Keratinocyte (primary cell): ENCODE measurements around the gene RLN2. TPM values are rescaled to one million over a fixed set of nuclear protein-coding genes. Genes with fewer than 3 reads are reported as not detected.

Experiments used
- DNase-seq: peaks from one replicate; pipeline ENCODE4 v3.0.0-alpha.2; 2011; ENCODE audit warnings: low read depth, missing footprints, low spot score
- FAIRE-seq: peaks from 2 replicates; lab custom pipeline; 2011; peaks lifted over from hg19 to GRCh38; lab: Jason Lieb, UNC
- H2AFZ ChIP-seq: 2 replicates; pipeline ENCODE4 v1.6.0; 2012; ENCODE audit warnings: low read length, control low read depth, inconsistent platforms; ENCODE audit not compliant: control insufficient read depth
- H3K27ac ChIP-seq: 2 replicates; pipeline ENCODE4 v1.5.1; 2011; ENCODE audit warnings: low read length; ENCODE audit not compliant: control insufficient read depth, insufficient read depth
- H3K27me3 ChIP-seq: 3 replicates; pipeline ENCODE4 v1.6.0; 2011; ENCODE audit warnings: low read length; ENCODE audit not compliant: control insufficient read depth, insufficient read depth; ENCODE audit errors: extremely low read depth
- H3K36me3 ChIP-seq, 2 experiments: 2 replicates in 1 of 2; 3 replicates in 1 of 2; pipeline ENCODE4 v1.5.1; 2011; ENCODE audit warnings: low read length in 2 of 2, mild to moderate bottlenecking in 1 of 2; ENCODE audit not compliant: control insufficient read depth in 2 of 2, insufficient read depth in 2 of 2; ENCODE audit errors: extremely low read depth in 1 of 2
- H3K4me1 ChIP-seq: 3 replicates; pipeline ENCODE4 v1.5.1; 2011; ENCODE audit warnings: low read length; ENCODE audit not compliant: control insufficient read depth, insufficient read depth; ENCODE audit errors: extremely low read depth
- H3K4me2 ChIP-seq: 3 replicates; pipeline ENCODE4 v1.6.0; 2011; ENCODE audit warnings: low read depth, low read length; ENCODE audit not compliant: control insufficient read depth, insufficient read depth; ENCODE audit errors: extremely low read depth
- H3K4me3 ChIP-seq, 3 experiments: fragments of 200-600 bp in 1 of 3; sonication (generic) in 1 of 3; 2 replicates in 2 of 3; 3 replicates in 1 of 3; pipeline ENCODE4 v1.5.1; 2011 to 2016; ENCODE audit warnings: low read length in 3 of 3, mild to moderate bottlenecking in 3 of 3, control low read depth in 2 of 3, inconsistent platforms in 1 of 3, low read depth in 1 of 3, mixed read lengths in 1 of 3, mixed run types in 1 of 3, moderate library complexity in 1 of 3; ENCODE audit not compliant: control insufficient read depth in 2 of 3, insufficient read depth in 2 of 3; ENCODE audit errors: extremely low read depth in 1 of 3
- H3K79me2 ChIP-seq: 2 replicates; pipeline ENCODE4 v1.6.0; 2012; ENCODE audit warnings: low read length; ENCODE audit not compliant: control insufficient read depth, insufficient read depth
- H3K9ac ChIP-seq: 3 replicates; pipeline ENCODE4 v1.6.0; 2011; ENCODE audit warnings: low read length; ENCODE audit not compliant: control insufficient read depth, insufficient read depth; ENCODE audit errors: extremely low read depth
- H3K9me1 ChIP-seq: 3 replicates; pipeline ENCODE4 v1.6.0; 2011; ENCODE audit warnings: low read length; ENCODE audit not compliant: control insufficient read depth, insufficient read depth; ENCODE audit errors: extremely low read depth
- H3K9me3 ChIP-seq: 2 replicates; pipeline ENCODE4 v1.5.1; 2012; ENCODE audit warnings: low read depth, low read length; ENCODE audit not compliant: control insufficient read depth
- H4K20me1 ChIP-seq: 3 replicates; pipeline ENCODE4 v1.6.0; 2011; ENCODE audit warnings: low read length; ENCODE audit not compliant: control insufficient read depth, insufficient read depth; ENCODE audit errors: extremely low read depth
- EZH2 ChIP-seq: IDR thresholded peaks from one replicate; pipeline ENCODE4 v1.6.1; 2012; ENCODE audit warnings: inconsistent platforms, mild to moderate bottlenecking, low read length, moderate library complexity
- dilution Hi-C: fragments of 300-500 bp; cut with MboI; formaldehyde crosslinking; loops from one replicate; pipeline ENCODE4 v1.7.0; 2020; ENCODE audit warnings: low sequenced_read_pairs; ENCODE audit not compliant: extremely low pct_ligation_motif_present
- polyA plus RNA-seq, 5 experiments: library from polyadenylated mRNA; depleted of rRNA in 3 of 5; stranded (reverse) in 3 of 5; stranded (forward) in 1 of 5; unstranded in 1 of 5; fragments of >200 nt; gene quantifications; 1 replicate in 1 of 5; 2 replicates in 3 of 5; 3 replicates in 1 of 5; pipeline versions ENCODE4 v1.2.1 to v1.2.3, GENCODE V29; 2011 to 2012; ENCODE audit warnings: missing spikeins in 2 of 5, low read depth in 1 of 5, low replicate concordance in 1 of 5
- TF ChIP-seq, protein P1 (sequence below), 3 experiments: IDR thresholded peaks in 1 of 3; conservative IDR thresholded peaks in 1 of 3; optimal IDR thresholded peaks in 1 of 3; 2 replicates in 2 of 3; 3 replicates in 1 of 3; pipeline versions ENCODE3 to v1.5.1; 2011; ENCODE audit warnings: low read length in 3 of 3, mild to moderate bottlenecking in 3 of 3, moderate library complexity in 2 of 3, control low read depth in 1 of 3, inconsistent platforms in 1 of 3; ENCODE audit not compliant: insufficient read depth in 2 of 3; ENCODE audit errors: extremely low read depth in 1 of 3

Gene RLN2
- polyA plus RNA-seq, 1 donor (not counting 4 experiments of a cell fraction or from before 2014, with no cell fraction given) = 0.98 TPM

DNA sequence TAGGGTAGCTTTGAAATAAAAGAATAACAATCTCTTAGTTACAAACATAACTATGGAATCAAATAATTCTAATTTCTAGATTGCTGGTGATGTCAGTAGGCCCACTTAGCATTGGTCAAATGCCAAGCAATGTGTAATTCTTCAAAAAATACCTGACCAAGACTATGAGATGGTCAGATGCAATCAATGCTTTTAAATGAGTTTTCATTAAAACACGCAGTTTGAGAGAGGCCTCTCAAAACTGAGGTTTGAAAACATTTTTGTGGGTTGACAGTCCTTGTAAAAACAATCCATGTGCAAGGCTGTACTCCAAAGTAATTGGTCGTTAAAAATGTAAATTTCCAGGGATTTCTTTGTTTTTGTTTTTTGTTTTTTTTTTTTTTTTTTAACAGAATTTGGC is 1.2 kb upstream of the RLN2 start:
- no peak overlapping the region for H3K4me3 ChIP-seq
- H3K4me2 ChIP-seq = no peak overlapping the region
- H4K20me1 ChIP-seq = no peaks in the 10 kb centered on the region
- H3K27me3 ChIP-seq = no peaks in the 10 kb centered on the region
- no peaks in the 10 kb centered on the region for H3K36me3 ChIP-seq
- H3K4me1 ChIP-seq = no peaks in the 10 kb centered on the region
- H3K27ac ChIP-seq = no peak overlapping the region
- H3K9me1 ChIP-seq = no peaks in the 10 kb centered on the region
- no peaks in the 10 kb centered on the region for H3K79me2 ChIP-seq
- no peak for DNase-seq
- dilution Hi-C loops = no loop called here
- H2AFZ ChIP-seq = no peak overlapping the region
- FAIRE-seq = no peak
- H3K9me3 ChIP-seq = no peaks in the 10 kb centered on the region
- TF ChIP-seq EZH2 = no peak
- TF ChIP-seq, protein P1, sequence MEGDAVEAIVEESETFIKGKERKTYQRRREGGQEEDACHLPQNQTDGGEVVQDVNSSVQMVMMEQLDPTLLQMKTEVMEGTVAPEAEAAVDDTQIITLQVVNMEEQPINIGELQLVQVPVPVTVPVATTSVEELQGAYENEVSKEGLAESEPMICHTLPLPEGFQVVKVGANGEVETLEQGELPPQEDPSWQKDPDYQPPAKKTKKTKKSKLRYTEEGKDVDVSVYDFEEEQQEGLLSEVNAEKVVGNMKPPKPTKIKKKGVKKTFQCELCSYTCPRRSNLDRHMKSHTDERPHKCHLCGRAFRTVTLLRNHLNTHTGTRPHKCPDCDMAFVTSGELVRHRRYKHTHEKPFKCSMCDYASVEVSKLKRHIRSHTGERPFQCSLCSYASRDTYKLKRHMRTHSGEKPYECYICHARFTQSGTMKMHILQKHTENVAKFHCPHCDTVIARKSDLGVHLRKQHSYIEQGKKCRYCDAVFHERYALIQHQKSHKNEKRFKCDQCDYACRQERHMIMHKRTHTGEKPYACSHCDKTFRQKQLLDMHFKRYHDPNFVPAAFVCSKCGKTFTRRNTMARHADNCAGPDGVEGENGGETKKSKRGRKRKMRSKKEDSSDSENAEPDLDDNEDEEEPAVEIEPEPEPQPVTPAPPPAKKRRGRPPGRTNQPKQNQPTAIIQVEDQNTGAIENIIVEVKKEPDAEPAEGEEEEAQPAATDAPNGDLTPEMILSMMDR (optimal IDR thresholded peaks at IDR 0.05 in 1 of 3, IDR thresholded peaks at IDR 0.05 in 1 of 3, conservative IDR thresholded peaks at IDR 0.05 in 1 of 3; ENCODE audit: extremely low read depth in 1 of 3, insufficient read depth in 2 of 3, low read length in 3 of 3) = no peak
- H3K9ac ChIP-seq = no peak overlapping the region

DNA sequence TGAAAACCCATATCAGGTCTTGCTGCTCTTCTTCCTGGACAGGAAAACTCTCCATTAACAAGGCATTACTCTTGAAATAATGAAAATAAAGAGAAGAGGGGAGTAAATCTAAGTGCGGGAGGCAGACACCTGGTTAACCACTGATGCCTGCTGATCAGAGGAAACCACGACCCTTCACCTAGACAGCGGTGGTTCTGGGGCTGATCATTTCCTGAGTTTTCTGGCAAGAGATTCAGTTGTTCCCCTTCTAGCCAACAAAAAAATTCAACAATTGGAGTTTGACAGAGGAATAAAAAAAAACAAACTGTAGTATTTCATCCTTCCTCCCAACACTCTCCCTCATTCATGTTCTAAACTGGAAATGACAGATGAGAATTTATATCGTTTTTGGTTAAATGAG is 3.0 kb downstream of the RLN2 start:
- Histone ChIP-seq H3K9me1 (no peaks in the 10 kb centered on the region), H3K4me1 (no peaks in the 10 kb centered on the region), H4K20me1 (no peaks in the 10 kb centered on the region), H3K9me3 (no peaks in the 10 kb centered on the region), H3K4me3 (no peak overlapping the region), H3K27ac (no peak overlapping the region), H3K27me3 (no peaks in the 10 kb centered on the region), H3K36me3 (no peaks in the 10 kb centered on the region), H3K9ac (no peak overlapping the region), H3K4me2 (no peak overlapping the region), H3K79me2 (no peaks in the 10 kb centered on the region), H2AFZ (no peak overlapping the region)
- FAIRE-seq (no peak), DNase-seq (no peak)
- dilution Hi-C loops = no loop called here
- TF ChIP-seq, protein P1 (optimal IDR thresholded peaks at IDR 0.05 in 1 of 3, IDR thresholded peaks at IDR 0.05 in 1 of 3, conservative IDR thresholded peaks at IDR 0.05 in 1 of 3; ENCODE audit: extremely low read depth in 1 of 3, insufficient read depth in 2 of 3, low read length in 3 of 3) = no peak
- no peak for TF ChIP-seq EZH2
